K562 (cell line): ENCODE results near the gene PPM1N. TPM values are rescaled to one million over a fixed set of nuclear protein-coding genes. Genes with fewer than 3 reads are reported as not detected.

Experiments
- BDP1 ChIP-seq: IDR thresholded peaks from 3 replicates; pipeline ENCODE4 v1.6.1; 2011; ENCODE audit not compliant: insufficient read length, insufficient read depth
- FOXK1 ChIP-seq: sonication (generic); formaldehyde crosslinking; IDR thresholded peaks from 2 replicates; pipeline ENCODE4 v1.8.0; 2022; ENCODE audit warnings: missing genetic modification reagents, mild to moderate bottlenecking, borderline replicate concordance
- HSF4 ChIP-seq: fragments of 250-450 bp; sonication (Bioruptor Pico); IDR thresholded peaks from 2 replicates; pipeline ENCODE4 v2.1.2; 2022; ENCODE audit warnings: mild to moderate bottlenecking, moderate library complexity, borderline replicate concordance
- KDM1A ChIP-seq, 2 experiments: fragments of 450-650 bp; IDR thresholded peaks; 2 replicates each; pipeline ENCODE4 v1.6.1; 2016; ENCODE audit warnings: mild to moderate bottlenecking in 2 of 2
- KLF16 ChIP-seq: IDR thresholded peaks from 2 replicates; pipeline ENCODE4 v1.6.1; 2016; ENCODE audit warnings: antibody characterized with exemption
- MAFF ChIP-seq: IDR thresholded peaks from 2 replicates; pipeline ENCODE4 v1.6.1; 2012; ENCODE audit warnings: low read length, improper control_type of control experiment
- NRF1 ChIP-seq, 2 experiments: fragments of 450-650 bp; IDR thresholded peaks in 1 of 2; conservative IDR thresholded peaks in 1 of 2; 2 replicates each; pipeline ENCODE4 v1.6.1; 2014; ENCODE audit warnings: mild to moderate bottlenecking in 2 of 2
- PHF21A ChIP-seq: fragments of 450-650 bp; IDR thresholded peaks from 2 replicates; pipeline ENCODE4 v1.6.1; 2017; ENCODE audit warnings: low read depth, borderline replicate concordance
- RBM15 ChIP-seq: fragments of 200-400 bp; formaldehyde crosslinking; IDR thresholded peaks from 2 replicates; pipeline ENCODE4 v1.6.1; 2018; ENCODE audit warnings: mild to moderate bottlenecking, low read length, moderate library complexity; ENCODE audit not compliant: insufficient read depth
- SAFB2 ChIP-seq: fragments of 200-400 bp; formaldehyde crosslinking; IDR thresholded peaks from 2 replicates; pipeline ENCODE4 v1.6.1; 2018; ENCODE audit warnings: borderline replicate concordance, low read length, low read depth, moderate library complexity; ENCODE audit not compliant: severe bottlenecking
- SNRNP70 ChIP-seq: fragments of 200-400 bp; formaldehyde crosslinking; optimal IDR thresholded peaks from 2 replicates; pipeline ENCODE3; 2017; ENCODE audit warnings: low read depth, low read length
- SUPT5H ChIP-seq: fragments of 450-650 bp; IDR thresholded peaks from 2 replicates; pipeline ENCODE4 v1.6.1; 2016
- TEAD1 ChIP-seq, 2 experiments: fragments of 450-650 bp in 1 of 2; sonication (generic) in 1 of 2; formaldehyde crosslinking; IDR thresholded peaks; 2 replicates each; pipeline versions ENCODE4 v1.4.0 to v1.8.0; 2020 to 2022; ENCODE audit warnings: mild to moderate bottlenecking in 2 of 2, missing genetic modification reagents in 1 of 2
- ZBTB1 ChIP-seq: sonication (generic); formaldehyde crosslinking; IDR thresholded peaks from 2 replicates; pipeline ENCODE4 v1.8.1; 2023; ENCODE audit warnings: missing genetic modification reagents, low read depth, mild to moderate bottlenecking, borderline replicate concordance
- ZBTB7A ChIP-seq: IDR thresholded peaks from 2 replicates; pipeline ENCODE4 v1.6.1; 2011; ENCODE audit warnings: low read depth, mild to moderate bottlenecking, low read length, moderate library complexity, borderline replicate concordance; ENCODE audit not compliant: control insufficient read depth
- ZNF253 ChIP-seq: fragments of 250-450 bp; sonication (Bioruptor Pico); conservative IDR thresholded peaks from 2 replicates; pipeline ENCODE4 v1.6.1; 2021; ENCODE audit warnings: mild to moderate bottlenecking
- ZNF785 ChIP-seq: fragments of 250-450 bp; sonication (Bioruptor Pico); IDR thresholded peaks from 2 replicates; pipeline ENCODE4 v1.4.0; 2020; ENCODE audit warnings: mild to moderate bottlenecking
- polyA plus RNA-seq, 8 experiments: library from polyadenylated mRNA; depleted of rRNA in 4 of 8; stranded (reverse) in 5 of 8; unstranded in 3 of 8; fragments of >200 nt; fragmentation: Nextera tagmentation in 2 of 8; fragmentation: Illumina TruSeq in 1 of 8; extraction: Ambion mirVana in 2 of 8; extraction: Trizol in 1 of 8; gene quantifications; 2 replicates each; pipeline versions ENCODE4 v1.2.1 to v1.2.3, GENCODE V29; 2011 to 2014; ENCODE audit warnings: inconsistent platforms in 1 of 8, missing spikeins in 1 of 8
- total RNA-seq, 7 experiments: library from RNA; depleted of rRNA in 6 of 7; stranded (reverse); fragments of >200 nt in 6 of 7; fragmentation: Illumina TruSeq in 2 of 7; extraction: Trizol in 2 of 7; gene quantifications; 2 replicates each; pipeline versions ENCODE4 v1.2.1 to v1.2.3, GENCODE V29; 2011 to 2021; ENCODE audit warnings: low replicate concordance in 1 of 7
- TF ChIP-seq, protein P1 (sequence below): fragments of 200-600 bp; sonication (generic); IDR thresholded peaks from one replicate; pipeline ENCODE4 v1.6.1; 2012; ENCODE audit warnings: mild to moderate bottlenecking, low read depth, low read length, inconsistent platforms

PPM1N gene
- total and polyA plus RNA-seq, 9 of the 15 experiments (the other 6 are each of a cell fraction or from before 2014, with no cell fraction given) = 4.5 to 15.6 (median 8.7) TPM

DNA sequence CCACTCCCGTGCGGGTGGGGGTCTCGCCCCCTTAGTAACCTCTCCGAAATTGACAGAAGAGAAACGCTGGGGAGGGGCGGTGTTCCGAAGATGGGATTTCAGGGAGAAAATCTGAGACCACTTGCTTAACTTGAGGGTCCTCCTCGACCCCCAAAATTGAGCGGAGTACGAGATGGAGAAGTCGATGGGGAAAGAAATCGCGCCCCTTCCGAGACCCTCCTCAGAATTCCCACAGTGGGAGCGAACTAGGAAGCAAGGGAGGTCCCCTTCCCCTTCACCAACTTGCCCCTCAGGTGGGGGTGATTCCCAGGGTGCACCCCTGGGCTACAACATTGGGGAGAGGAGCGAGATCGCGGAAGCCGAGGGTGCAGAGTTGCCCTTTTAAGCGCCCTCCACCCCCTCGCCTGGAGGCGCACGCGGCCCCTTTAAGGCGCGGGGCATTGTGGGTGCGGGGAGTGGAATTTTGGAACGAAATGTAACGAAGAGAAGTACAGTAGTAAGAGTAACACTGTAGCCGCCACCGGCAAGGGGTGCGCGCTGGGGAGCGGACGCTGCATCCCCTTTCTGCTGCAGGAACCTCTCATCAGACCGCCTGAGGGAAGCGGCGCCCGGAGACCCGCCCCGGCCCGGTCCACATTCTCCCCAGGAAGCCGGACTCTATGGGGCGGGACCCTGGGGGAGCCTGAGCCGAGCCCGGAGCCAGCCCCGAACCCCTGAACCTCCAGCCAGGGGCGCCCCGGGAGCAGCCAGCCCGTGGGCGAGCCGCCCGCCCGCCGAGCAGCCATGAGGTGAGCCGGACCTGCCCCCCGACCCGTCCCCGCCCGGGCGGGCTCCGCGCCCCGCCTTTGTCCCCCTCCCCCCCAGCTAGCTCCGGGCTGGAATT, 9.0 kb downstream of the PPM1N start, which contains the start of gene VASP (continued):
- no peak for TF ChIP-seq RBM15
- TF ChIP-seq KLF16 = no peak
- TF ChIP-seq SUPT5H = peak; percentile 96
- no peak for TF ChIP-seq BDP1
- TF ChIP-seq HSF4 (CRISPR knock-in tag) = no peak
- TF ChIP-seq PHF21A = no peak
- TF ChIP-seq SAFB2 = no peak
- no peak for TF ChIP-seq ZNF253 (CRISPR knock-in tag)
- TF ChIP-seq, protein P1, sequence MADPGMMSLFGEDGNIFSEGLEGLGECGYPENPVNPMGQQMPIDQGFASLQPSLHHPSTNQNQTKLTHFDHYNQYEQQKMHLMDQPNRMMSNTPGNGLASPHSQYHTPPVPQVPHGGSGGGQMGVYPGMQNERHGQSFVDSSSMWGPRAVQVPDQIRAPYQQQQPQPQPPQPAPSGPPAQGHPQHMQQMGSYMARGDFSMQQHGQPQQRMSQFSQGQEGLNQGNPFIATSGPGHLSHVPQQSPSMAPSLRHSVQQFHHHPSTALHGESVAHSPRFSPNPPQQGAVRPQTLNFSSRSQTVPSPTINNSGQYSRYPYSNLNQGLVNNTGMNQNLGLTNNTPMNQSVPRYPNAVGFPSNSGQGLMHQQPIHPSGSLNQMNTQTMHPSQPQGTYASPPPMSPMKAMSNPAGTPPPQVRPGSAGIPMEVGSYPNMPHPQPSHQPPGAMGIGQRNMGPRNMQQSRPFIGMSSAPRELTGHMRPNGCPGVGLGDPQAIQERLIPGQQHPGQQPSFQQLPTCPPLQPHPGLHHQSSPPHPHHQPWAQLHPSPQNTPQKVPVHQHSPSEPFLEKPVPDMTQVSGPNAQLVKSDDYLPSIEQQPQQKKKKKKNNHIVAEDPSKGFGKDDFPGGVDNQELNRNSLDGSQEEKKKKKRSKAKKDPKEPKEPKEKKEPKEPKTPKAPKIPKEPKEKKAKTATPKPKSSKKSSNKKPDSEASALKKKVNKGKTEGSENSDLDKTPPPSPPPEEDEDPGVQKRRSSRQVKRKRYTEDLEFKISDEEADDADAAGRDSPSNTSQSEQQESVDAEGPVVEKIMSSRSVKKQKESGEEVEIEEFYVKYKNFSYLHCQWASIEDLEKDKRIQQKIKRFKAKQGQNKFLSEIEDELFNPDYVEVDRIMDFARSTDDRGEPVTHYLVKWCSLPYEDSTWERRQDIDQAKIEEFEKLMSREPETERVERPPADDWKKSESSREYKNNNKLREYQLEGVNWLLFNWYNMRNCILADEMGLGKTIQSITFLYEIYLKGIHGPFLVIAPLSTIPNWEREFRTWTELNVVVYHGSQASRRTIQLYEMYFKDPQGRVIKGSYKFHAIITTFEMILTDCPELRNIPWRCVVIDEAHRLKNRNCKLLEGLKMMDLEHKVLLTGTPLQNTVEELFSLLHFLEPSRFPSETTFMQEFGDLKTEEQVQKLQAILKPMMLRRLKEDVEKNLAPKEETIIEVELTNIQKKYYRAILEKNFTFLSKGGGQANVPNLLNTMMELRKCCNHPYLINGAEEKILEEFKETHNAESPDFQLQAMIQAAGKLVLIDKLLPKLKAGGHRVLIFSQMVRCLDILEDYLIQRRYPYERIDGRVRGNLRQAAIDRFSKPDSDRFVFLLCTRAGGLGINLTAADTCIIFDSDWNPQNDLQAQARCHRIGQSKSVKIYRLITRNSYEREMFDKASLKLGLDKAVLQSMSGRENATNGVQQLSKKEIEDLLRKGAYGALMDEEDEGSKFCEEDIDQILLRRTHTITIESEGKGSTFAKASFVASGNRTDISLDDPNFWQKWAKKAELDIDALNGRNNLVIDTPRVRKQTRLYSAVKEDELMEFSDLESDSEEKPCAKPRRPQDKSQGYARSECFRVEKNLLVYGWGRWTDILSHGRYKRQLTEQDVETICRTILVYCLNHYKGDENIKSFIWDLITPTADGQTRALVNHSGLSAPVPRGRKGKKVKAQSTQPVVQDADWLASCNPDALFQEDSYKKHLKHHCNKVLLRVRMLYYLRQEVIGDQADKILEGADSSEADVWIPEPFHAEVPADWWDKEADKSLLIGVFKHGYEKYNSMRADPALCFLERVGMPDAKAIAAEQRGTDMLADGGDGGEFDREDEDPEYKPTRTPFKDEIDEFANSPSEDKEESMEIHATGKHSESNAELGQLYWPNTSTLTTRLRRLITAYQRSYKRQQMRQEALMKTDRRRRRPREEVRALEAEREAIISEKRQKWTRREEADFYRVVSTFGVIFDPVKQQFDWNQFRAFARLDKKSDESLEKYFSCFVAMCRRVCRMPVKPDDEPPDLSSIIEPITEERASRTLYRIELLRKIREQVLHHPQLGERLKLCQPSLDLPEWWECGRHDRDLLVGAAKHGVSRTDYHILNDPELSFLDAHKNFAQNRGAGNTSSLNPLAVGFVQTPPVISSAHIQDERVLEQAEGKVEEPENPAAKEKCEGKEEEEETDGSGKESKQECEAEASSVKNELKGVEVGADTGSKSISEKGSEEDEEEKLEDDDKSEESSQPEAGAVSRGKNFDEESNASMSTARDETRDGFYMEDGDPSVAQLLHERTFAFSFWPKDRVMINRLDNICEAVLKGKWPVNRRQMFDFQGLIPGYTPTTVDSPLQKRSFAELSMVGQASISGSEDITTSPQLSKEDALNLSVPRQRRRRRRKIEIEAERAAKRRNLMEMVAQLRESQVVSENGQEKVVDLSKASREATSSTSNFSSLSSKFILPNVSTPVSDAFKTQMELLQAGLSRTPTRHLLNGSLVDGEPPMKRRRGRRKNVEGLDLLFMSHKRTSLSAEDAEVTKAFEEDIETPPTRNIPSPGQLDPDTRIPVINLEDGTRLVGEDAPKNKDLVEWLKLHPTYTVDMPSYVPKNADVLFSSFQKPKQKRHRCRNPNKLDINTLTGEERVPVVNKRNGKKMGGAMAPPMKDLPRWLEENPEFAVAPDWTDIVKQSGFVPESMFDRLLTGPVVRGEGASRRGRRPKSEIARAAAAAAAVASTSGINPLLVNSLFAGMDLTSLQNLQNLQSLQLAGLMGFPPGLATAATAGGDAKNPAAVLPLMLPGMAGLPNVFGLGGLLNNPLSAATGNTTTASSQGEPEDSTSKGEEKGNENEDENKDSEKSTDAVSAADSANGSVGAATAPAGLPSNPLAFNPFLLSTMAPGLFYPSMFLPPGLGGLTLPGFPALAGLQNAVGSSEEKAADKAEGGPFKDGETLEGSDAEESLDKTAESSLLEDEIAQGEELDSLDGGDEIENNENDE = no peak
- peak; percentile 56 to 67; a peak in 3 of 4 replicates for TF ChIP-seq NRF1 (conservative IDR thresholded peaks at IDR 0.05 in 1 of 2, IDR thresholded peaks at IDR 0.05 in 1 of 2)
- TF ChIP-seq ZBTB1 = peak; percentile 70; the same call in 1 of the 2 replicates
- TF ChIP-seq TEAD1 (CRISPR knock-in tag; IDR thresholded peaks at IDR 0.05) = no peak
- no peak for TF ChIP-seq MAFF
- TF ChIP-seq ZNF785 (CRISPR knock-in tag) = no peak
- TF ChIP-seq FOXK1 = no peak
- no peak for TF ChIP-seq SNRNP70
- peak; percentile 28 for TF ChIP-seq ZBTB7A
- TF ChIP-seq KDM1A (IDR thresholded peaks at IDR 0.05) = no peak
